Activated naive CD8-positive, alpha-beta T cell treated with anti-CD3 and anti-CD28 coated beads for 36 hours (primary cell): ENCODE data around the gene CCDC186. TPM values are rescaled to one million over a fixed set of nuclear protein-coding genes. Genes with fewer than 3 reads are reported as not detected.

Experiments
- DNase-seq: peaks from one replicate; pipeline ENCODE4 v3.0.0; 2021
- H3K27ac Mint-ChIP-seq: one replicate; pipeline ENCODE4 v1.8.0; 2022; ENCODE audit warnings: mild to moderate bottlenecking, moderate library complexity, mixed read lengths
- H3K27me3 Mint-ChIP-seq: one replicate; pipeline ENCODE4 v1.8.0; 2022; ENCODE audit warnings: mild to moderate bottlenecking, mixed read lengths
- H3K36me3 Mint-ChIP-seq: one replicate; pipeline ENCODE4 v1.8.0; 2021; ENCODE audit warnings: mild to moderate bottlenecking, mixed read lengths
- H3K4me1 Mint-ChIP-seq: one replicate; pipeline ENCODE4 v1.8.0; 2021; ENCODE audit warnings: mixed read lengths
- H3K4me3 Mint-ChIP-seq: one replicate; pipeline ENCODE4 v1.8.0; 2022; ENCODE audit warnings: mild to moderate bottlenecking, moderate library complexity, mixed read lengths
- H3K9me3 Mint-ChIP-seq: one replicate; pipeline ENCODE4 v1.8.0; 2022; ENCODE audit warnings: mixed read lengths
- total RNA-seq, 2 experiments: library from RNA; stranded (reverse); gene quantifications; one replicate each; pipeline ENCODE4 v1.2.3, GENCODE V29; 2021

CCDC186 gene
- total RNA-seq, 2 experiments from 2014 or later, result 8.3 to 10.3 TPM

DNA sequence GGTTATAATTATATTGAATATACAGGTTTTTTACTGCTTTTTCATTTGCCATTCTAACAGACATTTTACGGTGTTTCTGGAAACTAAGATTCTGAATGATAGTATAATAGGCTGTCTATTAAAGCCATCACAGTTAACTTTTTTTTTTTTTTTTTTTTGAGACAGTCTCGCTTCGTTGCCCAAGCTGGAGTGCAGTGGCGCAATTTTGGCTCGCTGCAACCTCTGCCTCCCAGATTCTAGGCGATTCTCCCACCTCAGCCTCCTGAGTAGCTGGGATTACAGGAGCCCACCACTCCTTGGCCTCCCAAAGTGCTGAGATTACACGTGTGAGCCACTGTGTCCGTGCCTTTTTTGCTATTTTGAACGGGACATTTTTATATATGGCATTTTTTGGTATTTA lies 9.6 kb upstream of the CCDC186 start:
- Mint-ChIP-seq H3K4me3 (no peak overlapping the region), H3K4me1 (no peaks in the 10 kb centered on the region), H3K27me3 (peaks cover 4% of the 10 kb centered on the region), H3K9me3 (no peaks in the 10 kb centered on the region), H3K27ac (no peak overlapping the region), H3K36me3 (no peaks in the 10 kb centered on the region)
- no peak for DNase-seq

DNA sequence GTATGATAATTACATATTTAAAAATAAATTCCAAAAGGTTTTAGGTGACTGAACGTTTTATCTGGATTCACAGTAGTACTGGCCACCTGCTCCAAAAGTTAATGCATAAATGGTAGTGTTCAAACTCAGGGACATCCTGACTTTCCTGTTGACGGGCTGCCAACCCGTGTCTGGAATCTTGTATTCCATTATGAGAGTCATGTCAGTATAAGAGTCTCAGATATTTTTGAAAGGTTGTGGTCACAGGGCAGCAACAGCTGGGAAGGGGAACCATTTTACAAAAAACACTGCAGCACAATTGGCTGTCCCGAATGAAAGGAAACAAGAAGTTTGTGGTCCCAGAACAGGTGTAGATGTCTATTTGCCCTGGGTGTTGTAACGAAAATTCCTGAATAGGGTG lies 8.0 kb upstream of the CCDC186 start:
- H3K36me3 Mint-ChIP-seq, result no peaks in the 10 kb centered on the region
- no peak overlapping the region for H3K4me3 Mint-ChIP-seq
- no peak overlapping the region for H3K27ac Mint-ChIP-seq
- DNase-seq, result no peak
- no peaks in the 10 kb centered on the region for H3K4me1 Mint-ChIP-seq
- H3K9me3 Mint-ChIP-seq, result no peaks in the 10 kb centered on the region
- peaks cover 2% of the 10 kb centered on the region for H3K27me3 Mint-ChIP-seq

DNA sequence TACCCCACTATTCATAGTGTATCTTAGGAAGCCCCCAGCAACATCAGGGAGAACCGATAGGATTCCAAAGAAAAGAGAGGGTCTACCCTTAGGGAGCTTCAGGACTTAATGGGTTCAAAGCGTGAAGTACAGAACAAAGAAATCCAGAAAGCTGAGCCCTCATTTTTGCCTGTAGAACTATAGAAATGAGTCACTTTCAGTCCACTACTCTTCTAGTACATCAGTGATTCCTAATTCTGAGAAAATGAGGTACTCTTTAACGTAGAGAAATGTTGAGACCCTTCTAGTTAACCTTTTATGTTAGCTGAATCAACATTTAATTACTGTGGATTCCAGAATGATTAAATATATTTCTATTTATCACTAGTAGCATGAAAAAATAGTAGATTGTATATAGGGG lies 6.9 kb upstream of the CCDC186 start:
- H3K4me3 Mint-ChIP-seq, result no peak overlapping the region
- no peaks in the 10 kb centered on the region for H3K36me3 Mint-ChIP-seq
- no peaks in the 10 kb centered on the region for H3K27me3 Mint-ChIP-seq
- H3K27ac Mint-ChIP-seq, result no peak overlapping the region
- no peak for DNase-seq
- no peaks in the 10 kb centered on the region for H3K9me3 Mint-ChIP-seq
- peaks cover 2% of the 10 kb centered on the region for H3K4me1 Mint-ChIP-seq

DNA sequence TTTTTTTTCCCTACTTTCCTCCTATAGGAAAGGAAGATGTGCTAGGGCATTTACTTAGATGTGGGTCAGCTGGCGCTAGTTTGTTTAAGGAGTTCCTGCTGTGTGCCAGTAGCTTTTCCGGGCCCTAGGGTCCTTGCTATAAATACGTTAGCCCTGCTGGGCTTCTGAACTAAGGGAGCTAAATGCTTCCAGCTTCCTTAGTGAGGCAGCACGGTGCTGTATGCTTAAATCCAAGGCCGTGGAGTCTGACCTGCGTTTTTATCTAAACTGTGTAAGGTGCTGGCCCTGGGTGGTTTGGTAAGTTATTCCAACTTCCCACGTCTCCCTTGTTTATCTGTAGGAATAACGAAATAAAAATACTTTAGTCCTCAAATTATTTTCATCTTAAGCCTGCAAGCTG lies 5.7 kb upstream of the CCDC186 start:
- peaks cover 9% of the 10 kb centered on the region for H3K4me1 Mint-ChIP-seq
- H3K27me3 Mint-ChIP-seq, result peaks cover 3% of the 10 kb centered on the region
- H3K36me3 Mint-ChIP-seq, result no peaks in the 10 kb centered on the region
- no peaks in the 10 kb centered on the region for H3K9me3 Mint-ChIP-seq
- H3K4me3 Mint-ChIP-seq, result no peak overlapping the region
- no peak for DNase-seq
- H3K27ac Mint-ChIP-seq, result no peak overlapping the region

DNA sequence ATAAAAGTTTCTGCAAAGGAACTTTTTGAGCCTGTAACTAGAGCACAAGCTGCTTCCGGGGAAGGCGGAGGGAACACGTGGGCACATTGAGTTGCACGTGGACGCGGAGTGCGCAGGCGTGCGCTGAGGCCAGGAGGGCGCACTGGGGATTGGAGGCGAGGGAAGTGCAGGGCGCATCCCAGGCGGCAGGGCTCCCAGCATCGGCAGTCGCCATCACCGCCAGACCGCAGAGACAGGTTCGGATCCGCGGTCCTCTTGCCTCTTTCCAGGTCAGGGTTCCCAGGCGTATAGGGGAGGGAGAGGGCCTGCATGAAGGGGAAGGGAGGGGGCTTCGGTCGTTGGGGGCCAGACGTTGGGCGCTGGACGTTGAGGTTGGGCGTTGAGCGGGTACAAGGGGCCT lies 5.1 kb upstream of the CCDC186 start, which contains the start of gene TDRD1:
TSS of gene TDRD1 (plus strand) at position 206 of the 400 bp plus-strand sequence. CDS start 8,479 bp downstream, outside the sequence.
- Mint-ChIP-seq H3K27ac (no peak within 1 kb of the TSS), H3K4me3 (no peak within 1 kb of the TSS), H3K27me3 (peaks cover 3% of the 10 kb centered on the region)

DNA sequence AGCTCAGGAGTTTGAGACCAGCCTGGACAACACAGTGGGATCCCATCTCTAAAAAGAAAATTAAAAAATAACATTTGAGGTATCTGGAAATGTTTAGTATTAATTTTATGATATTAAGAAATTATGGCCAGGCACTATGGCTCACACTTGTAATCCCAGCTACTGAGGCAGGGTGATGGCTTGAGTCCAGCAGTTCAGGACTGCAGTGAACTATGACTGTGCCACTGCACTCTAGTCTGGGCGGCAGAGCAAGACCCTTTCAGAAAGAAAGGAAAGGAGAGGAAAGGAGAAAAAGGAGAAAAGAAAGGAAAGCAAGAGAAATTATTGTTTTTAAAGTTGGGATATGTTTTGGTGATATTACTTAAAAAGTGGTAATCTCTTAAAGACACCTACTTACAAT lies 2.5 kb upstream of the CCDC186 start:
- Mint-ChIP-seq H3K9me3 (no peaks in the 10 kb centered on the region), H3K4me3 (no peak overlapping the region), H3K36me3 (no peaks in the 10 kb centered on the region), H3K4me1 (peaks cover 25% of the 10 kb centered on the region), H3K27me3 (peaks cover 3% of the 10 kb centered on the region), H3K27ac (no peak overlapping the region)
- DNase-seq, result no peak

More for the DNA sequence above, 5.1 kb upstream of the CCDC186 start, which contains the start of gene TDRD1:
- DNase-seq, result no peak
- H3K9me3 Mint-ChIP-seq, result no peaks in the 10 kb centered on the region
- H3K36me3 Mint-ChIP-seq, result no peaks in the 10 kb centered on the region
- peaks cover 9% of the 10 kb centered on the region for H3K4me1 Mint-ChIP-seq

DNA sequence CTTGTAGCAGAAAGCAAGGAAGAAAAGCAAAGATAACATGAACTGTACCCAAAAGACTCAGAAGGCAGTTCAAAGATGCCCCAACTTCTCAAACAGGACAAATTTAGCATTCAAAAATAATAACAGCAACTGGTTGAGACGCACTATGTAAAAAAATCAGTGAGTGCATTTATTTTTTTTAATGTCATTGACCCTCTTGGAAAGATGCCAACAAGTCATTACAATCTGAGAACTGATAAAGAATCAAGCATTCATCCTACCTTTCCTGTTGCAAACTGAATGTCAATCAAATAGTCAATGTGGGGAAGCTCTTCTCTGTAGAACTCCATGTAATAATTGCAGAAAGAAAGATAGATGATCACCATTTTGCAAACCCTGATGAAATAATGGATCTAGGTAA lies 1.7 kb upstream of the CCDC186 start:
- no peaks in the 10 kb centered on the region for H3K36me3 Mint-ChIP-seq
- no peak overlapping the region for H3K4me3 Mint-ChIP-seq
- peaks cover 3% of the 10 kb centered on the region for H3K27me3 Mint-ChIP-seq
- peaks cover 25% of the 10 kb centered on the region for H3K4me1 Mint-ChIP-seq
- H3K9me3 Mint-ChIP-seq, result no peaks in the 10 kb centered on the region
- DNase-seq, result no peak
- H3K27ac Mint-ChIP-seq, result no peak overlapping the region

DNA sequence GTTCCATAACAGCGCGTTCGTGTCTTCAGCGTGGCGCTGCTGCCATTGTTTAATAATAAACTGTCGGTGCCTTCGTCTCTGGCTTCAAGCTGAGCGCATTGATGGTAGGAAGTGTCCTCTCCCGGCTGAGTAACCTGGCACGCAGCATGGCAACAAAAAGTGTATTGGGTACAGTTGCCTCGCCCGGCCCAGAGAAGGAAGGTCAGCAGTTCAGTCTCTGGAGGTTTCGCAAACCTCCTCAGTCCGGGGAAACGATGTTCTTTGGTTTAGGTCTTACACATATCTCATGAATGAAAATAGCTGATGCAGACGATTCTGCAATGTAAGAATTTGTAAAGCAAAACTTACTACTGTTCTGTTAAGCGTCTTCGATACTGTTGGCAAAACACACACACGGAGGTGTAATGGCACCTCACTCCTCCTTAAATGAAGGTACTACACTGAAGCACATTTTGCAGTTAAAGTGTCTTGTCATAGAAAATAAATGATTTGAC lies 739 bp upstream of the CCDC186 start:
- Mint-ChIP-seq H3K4me3 (peak overlapping the region; percentile 98), H3K36me3 (peaks cover 3% of the 10 kb centered on the region), H3K4me1 (peaks cover 27% of the 10 kb centered on the region), H3K9me3 (no peaks in the 10 kb centered on the region), H3K27me3 (peaks cover 3% of the 10 kb centered on the region), H3K27ac (peak overlapping the region; percentile 83)
- DNase-seq, result no peak

DNA sequence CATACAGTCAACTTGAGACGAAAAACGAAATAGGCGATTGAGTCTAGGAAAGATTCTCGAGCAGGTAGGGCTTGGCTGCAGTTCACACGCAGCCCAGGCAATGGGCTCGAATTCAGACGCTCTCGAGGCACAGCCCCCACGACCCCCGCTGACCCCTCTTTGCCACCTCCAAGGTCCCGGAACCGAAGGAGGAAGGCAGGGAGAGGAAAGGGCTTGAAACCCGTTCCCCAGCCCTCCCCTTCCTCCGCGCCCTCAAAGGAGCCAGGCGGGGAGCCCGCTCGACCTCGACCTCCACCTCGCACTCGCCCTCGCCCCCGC lies 441 bp downstream of the CCDC186 start:
- Mint-ChIP-seq H3K27ac (peak overlapping the region; percentile 97), H3K36me3 (peaks cover 12% of the 10 kb centered on the region), H3K9me3 (peaks cover 2% of the 10 kb centered on the region), H3K4me1 (peaks cover 28% of the 10 kb centered on the region), H3K4me3 (peak overlapping the region; percentile 98), H3K27me3 (peaks cover 3% of the 10 kb centered on the region)
- no peak for DNase-seq

DNA sequence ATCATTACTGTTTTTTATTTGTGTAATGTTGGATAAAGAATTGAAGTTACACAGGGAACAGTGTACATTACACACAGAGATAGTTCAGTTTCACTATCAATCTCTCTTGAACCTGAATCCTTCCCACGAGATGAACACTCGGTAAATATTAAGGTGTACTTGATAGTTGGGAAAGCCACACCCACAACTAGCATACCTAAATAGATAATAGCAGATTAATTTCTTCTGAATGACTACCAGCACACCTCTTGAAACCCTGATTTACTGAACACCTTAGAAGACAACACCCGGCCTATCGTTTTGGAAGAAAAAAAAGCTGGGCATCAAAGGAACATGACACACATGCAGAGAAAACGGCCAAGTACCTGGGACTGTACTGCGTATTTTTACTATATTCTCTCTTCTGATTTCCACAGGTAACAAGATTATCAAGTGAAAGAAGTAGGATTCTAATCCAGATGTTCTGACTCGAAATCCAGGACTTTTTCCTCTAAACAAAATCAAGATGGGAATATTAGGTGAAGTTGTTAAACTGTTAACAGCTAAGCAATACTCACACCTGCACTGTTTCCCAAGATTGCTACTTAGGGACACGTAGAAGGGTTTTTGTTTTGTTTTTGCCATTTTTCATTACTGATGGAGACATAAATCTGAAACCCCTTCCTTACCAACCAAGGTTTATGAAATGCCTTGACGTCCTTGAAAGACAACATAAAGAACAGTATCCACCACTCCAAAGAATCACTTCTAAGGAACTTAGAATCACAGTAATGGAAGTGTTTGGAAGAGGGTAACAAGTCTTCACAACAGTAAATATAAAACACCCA lies 1.0 kb downstream of the CCDC186 start:
- Mint-ChIP-seq H3K4me3 (peak overlapping the region; percentile 98), H3K4me1 (peaks cover 32% of the 10 kb centered on the region), H3K27me3 (peaks cover 3% of the 10 kb centered on the region), H3K27ac (peak overlapping the region; percentile 97), H3K36me3 (peaks cover 16% of the 10 kb centered on the region), H3K9me3 (peaks cover 6% of the 10 kb centered on the region)
- DNase-seq, result no peak

DNA sequence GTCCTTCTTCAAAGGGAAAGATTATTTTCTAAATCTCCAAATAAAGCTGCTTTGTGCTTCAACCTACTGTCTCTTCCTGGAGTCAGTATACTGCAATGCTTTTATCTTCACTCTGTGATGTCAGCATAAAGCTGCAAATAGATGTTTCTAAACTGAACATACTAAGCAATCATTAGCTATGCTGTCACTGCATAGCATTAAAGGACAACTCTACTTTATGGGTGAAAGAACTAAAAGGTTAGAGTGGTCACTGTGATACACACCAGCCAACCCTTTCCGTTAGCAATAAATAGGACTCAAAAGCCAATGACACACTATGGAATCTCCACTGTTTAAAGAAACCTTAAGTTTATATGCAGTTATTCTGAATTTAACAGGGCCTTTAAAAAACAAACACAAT lies 1.8 kb downstream of the CCDC186 start:
- no peak for DNase-seq

DNA sequence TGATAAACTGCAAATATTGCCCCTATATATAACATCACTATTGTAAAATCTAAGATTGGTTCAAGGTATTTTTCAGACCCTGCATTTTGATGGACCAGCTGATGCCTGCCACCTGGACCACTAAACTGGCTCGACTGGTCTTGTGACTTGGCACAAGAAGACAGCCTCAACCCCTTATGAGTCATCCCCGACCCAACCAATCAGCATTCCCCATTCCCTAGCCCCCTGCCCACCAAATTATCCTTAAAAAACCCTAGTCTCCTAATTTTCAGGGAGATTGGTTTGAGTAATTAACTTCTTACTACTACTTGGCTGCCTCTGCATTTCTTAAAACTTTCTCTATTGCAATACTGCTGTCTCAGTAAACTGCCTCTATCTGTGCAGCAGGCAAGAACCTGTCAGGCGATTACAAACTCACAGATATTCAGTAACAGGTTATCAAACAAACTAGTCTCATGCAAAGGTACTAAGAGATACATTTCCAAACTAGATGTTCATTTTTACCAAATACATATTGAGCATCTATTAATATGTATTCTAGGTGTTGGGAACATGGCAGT lies 5.5 kb downstream of the CCDC186 start:
- peaks cover 6% of the 10 kb centered on the region for H3K9me3 Mint-ChIP-seq
- H3K4me1 Mint-ChIP-seq, result peaks cover 44% of the 10 kb centered on the region
- H3K36me3 Mint-ChIP-seq, result peaks cover 30% of the 10 kb centered on the region
- H3K27ac Mint-ChIP-seq, result no peak overlapping the region
- H3K27me3 Mint-ChIP-seq, result no peaks in the 10 kb centered on the region
- H3K4me3 Mint-ChIP-seq, result no peak overlapping the region
- DNase-seq, result no peak

More for the DNA sequence above, 1.8 kb downstream of the CCDC186 start:
- Mint-ChIP-seq H3K36me3 (peaks cover 20% of the 10 kb centered on the region), H3K27me3 (peaks cover 3% of the 10 kb centered on the region), H3K4me1 (peaks cover 35% of the 10 kb centered on the region), H3K27ac (no peak overlapping the region), H3K9me3 (peaks cover 6% of the 10 kb centered on the region), H3K4me3 (peak overlapping the region; percentile 98)

DNA sequence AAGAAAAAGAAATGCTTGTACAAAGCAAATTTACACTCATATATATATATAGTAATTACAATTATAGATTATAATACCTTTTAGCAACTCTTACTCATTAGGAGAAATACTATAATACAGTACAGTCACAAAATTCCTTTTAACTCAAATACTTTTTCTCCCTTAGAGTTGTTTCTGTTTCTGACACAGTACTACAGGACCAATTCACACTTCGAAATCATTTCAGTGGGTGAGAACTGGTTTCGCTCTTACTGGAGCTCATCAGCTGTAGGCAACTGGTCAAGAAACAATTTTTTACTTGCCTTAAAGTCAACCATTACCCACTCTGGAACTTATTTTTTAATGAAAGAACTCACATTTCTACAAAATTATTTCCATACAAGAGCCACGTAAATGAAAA lies 6.0 kb downstream of the CCDC186 start:
- peaks cover 31% of the 10 kb centered on the region for H3K36me3 Mint-ChIP-seq
- no peak overlapping the region for H3K4me3 Mint-ChIP-seq
- peaks cover 47% of the 10 kb centered on the region for H3K4me1 Mint-ChIP-seq
- DNase-seq, result no peak
- H3K9me3 Mint-ChIP-seq, result peaks cover 6% of the 10 kb centered on the region
- no peaks in the 10 kb centered on the region for H3K27me3 Mint-ChIP-seq
- no peak overlapping the region for H3K27ac Mint-ChIP-seq

DNA sequence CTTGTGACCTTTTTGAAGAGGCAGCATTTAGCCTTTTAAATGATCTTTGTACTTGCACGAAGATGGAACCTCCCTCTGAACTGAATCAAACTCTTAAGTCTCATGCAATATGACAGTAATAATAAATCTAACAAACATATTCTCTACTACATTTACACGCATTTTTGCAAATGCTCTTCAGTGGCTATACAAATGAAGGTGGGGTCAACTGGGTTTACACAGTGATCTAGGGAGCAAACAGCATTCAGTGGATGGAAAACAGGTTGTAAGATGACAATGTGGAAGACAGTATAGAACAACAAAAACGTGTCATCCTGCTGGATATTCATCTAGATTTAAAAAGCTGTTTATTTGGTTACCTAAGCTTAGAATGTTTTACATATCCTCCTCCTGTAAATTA lies 7.5 kb downstream of the CCDC186 start:
- Mint-ChIP-seq H3K9me3 (peaks cover 6% of the 10 kb centered on the region), H3K36me3 (peaks cover 39% of the 10 kb centered on the region), H3K4me1 (peaks cover 41% of the 10 kb centered on the region), H3K27ac (no peak overlapping the region), H3K27me3 (no peaks in the 10 kb centered on the region), H3K4me3 (no peak overlapping the region)
- no peak for DNase-seq

DNA sequence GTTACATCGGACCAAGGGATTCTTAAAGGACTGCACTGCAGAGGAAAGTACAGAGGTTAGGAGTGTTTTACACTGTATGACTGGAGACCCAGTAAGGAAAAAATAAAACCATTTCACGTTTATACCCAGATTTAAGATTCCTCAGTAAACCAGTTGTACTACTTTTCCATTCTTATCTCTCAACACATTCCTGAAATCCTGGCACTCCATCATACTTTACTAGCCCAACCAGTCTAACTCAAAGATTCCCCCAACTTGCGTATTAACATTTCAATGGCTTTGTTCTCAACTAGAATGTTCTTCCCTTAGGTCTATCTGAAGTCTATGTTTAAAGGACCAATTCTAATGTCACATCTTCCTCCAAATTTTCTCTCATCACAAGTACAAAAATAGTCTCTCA lies 8.0 kb downstream of the CCDC186 start:
- peaks cover 41% of the 10 kb centered on the region for H3K4me1 Mint-ChIP-seq
- H3K9me3 Mint-ChIP-seq, result peaks cover 6% of the 10 kb centered on the region
- no peaks in the 10 kb centered on the region for H3K27me3 Mint-ChIP-seq
- no peak for DNase-seq
- peaks cover 39% of the 10 kb centered on the region for H3K36me3 Mint-ChIP-seq
- H3K27ac Mint-ChIP-seq, result no peak overlapping the region
- no peak overlapping the region for H3K4me3 Mint-ChIP-seq

DNA sequence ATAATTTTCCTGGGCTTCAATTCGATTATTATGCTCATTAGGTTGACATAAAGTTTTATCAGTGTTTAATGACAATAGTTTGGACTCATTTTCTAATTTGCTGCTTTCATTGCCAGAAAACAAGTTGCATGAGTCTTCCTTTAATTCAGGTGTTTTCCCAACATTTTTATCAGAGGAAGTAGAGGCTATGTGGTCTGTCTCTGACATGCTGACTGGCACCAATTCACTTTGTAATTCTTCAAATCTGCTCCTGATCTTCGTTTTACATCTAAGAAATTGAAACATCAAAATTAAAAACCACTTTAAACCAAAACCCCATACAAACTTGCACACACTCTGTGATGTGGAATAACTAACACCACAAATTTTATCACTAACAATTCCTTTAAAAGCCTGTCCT lies 10.9 kb downstream of the CCDC186 start:
- no peaks in the 10 kb centered on the region for H3K9me3 Mint-ChIP-seq
- H3K4me1 Mint-ChIP-seq, result peaks cover 37% of the 10 kb centered on the region
- DNase-seq, result no peak
- H3K4me3 Mint-ChIP-seq, result no peak overlapping the region
- H3K27me3 Mint-ChIP-seq, result no peaks in the 10 kb centered on the region
- H3K27ac Mint-ChIP-seq, result no peak overlapping the region
- H3K36me3 Mint-ChIP-seq, result peaks cover 22% of the 10 kb centered on the region
